Tibial artery (tissue), 4 donors: ENCODE data around the gene TPPP3.

ENCODE experiments used
- DNase-seq, 2 donors: peaks; one replicate each; pipeline ENCODE4 v3.0.0-alpha.2; 2019
- H3K27ac ChIP-seq, 2 donors: fragments of 200-600 bp; sonication (generic) in 1 of 2; 1 replicate in 1 of 2; 2 replicates in 1 of 2; pipeline ENCODE4 v1.5.1; 2018 to 2019; ENCODE audit warnings: mild to moderate bottlenecking in 1 of 2
- H3K27me3 ChIP-seq, 2 donors: fragments of 200-600 bp; sonication (generic) in 1 of 2; one replicate each; pipeline versions ENCODE4 v1.5.1 to v1.6.0; 2016 to 2019
- H3K36me3 ChIP-seq, 3 donors: fragments of 200-600 bp; sonication (generic) in 2 of 3; one replicate each; pipeline ENCODE4 v1.5.1; 2016 to 2019; ENCODE audit warnings: mild to moderate bottlenecking in 2 of 3
- H3K4me1 ChIP-seq, 4 donors: fragments of 200-600 bp; sonication (generic) in 2 of 4; 1 replicate in 3 of 4; 2 replicates in 1 of 4; pipeline ENCODE4 v1.5.1; 2016 to 2019
- H3K4me3 ChIP-seq, 2 donors: fragments of 200-600 bp; sonication (generic) in 1 of 2; 1 replicate in 1 of 2; 2 replicates in 1 of 2; pipeline ENCODE4 v1.5.1; 2018 to 2019; ENCODE audit warnings: mild to moderate bottlenecking in 2 of 2
- H3K9me3 ChIP-seq, 3 donors: fragments of 200-600 bp; sonication (generic) in 1 of 3; one replicate each; pipeline ENCODE4 v1.5.1; 2016 to 2019
- CTCF ChIP-seq, 2 experiments: fragments of 200-600 bp in 1 of 2; fragments of 450-650 bp in 1 of 2; IDR thresholded peaks; one replicate each; pipeline ENCODE4 v1.5.1; 2017 to 2019; ENCODE audit warnings: antibody characterized with exemption in 2 of 2, mild to moderate bottlenecking in 1 of 2, moderate library complexity in 1 of 2
- intact Hi-C: fragments of 100-400 bp; cut with DNase I; formaldehyde crosslinking; loops from one replicate; pipeline ENCODE4 v1.15.0; 2023; ENCODE audit warnings: low total_unique reads

Gene TPPP3

GRCh38 chr16:67393111-67393787, at the start of gene TPPP3:
Gene TPPP3, minus strand, starts transcription at chr16:67393498. Its CDS starts 2,387 bp downstream, at chr16:67391111.
- TF ChIP-seq CTCF (IDR thresholded peaks at IDR 0.05), result peak; percentile 59 to 70
- peak within 1 kb of the TSS; percentile 60 to 62 for H3K27ac ChIP-seq
- no peaks in the 10 kb centered on the region for H3K9me3 ChIP-seq
- H3K27me3 ChIP-seq, result peaks cover 0 to 78% of the 10 kb centered on the region in 2 donors
- intact Hi-C loops, result no loop called here
- H3K36me3 ChIP-seq, result no peaks in the 10 kb centered on the region
- H3K4me1 ChIP-seq, result peaks cover 0 to 63% (median 38%) of the 10 kb centered on the region in 4 donors
- peak; percentile 89 to 90 for DNase-seq
- H3K4me3 ChIP-seq, result peak within 1 kb of the TSS; percentile 32 to 48

GRCh38 chr16:67442581-67443255, 49.4 kb upstream of the TPPP3 start:
- Histone ChIP-seq H3K27me3 (no peaks in the 10 kb centered on the region), H3K4me3 (no peak overlapping the region), H3K27ac (no peak overlapping the region), H3K4me1 (peaks cover 0 to 49% (median 15%) of the 10 kb centered on the region in 4 donors), H3K9me3 (no peaks in the 10 kb centered on the region), H3K36me3 (peaks cover 14 to 65% (median 40%) of the 10 kb centered on the region in 3 donors)
- intact Hi-C loops, result no loop called here
- no peak for DNase-seq
- TF ChIP-seq CTCF (IDR thresholded peaks at IDR 0.05), result no peak

GRCh38 chr16:67441907-67442306, 48.6 kb upstream of the TPPP3 start:
- Histone ChIP-seq H3K36me3 (peaks cover 18 to 65% (median 41%) of the 10 kb centered on the region in 3 donors), H3K27ac (no peak overlapping the region), H3K9me3 (no peaks in the 10 kb centered on the region), H3K4me3 (no peak overlapping the region), H3K4me1 (peaks cover 0 to 41% (median 15%) of the 10 kb centered on the region in 4 donors), H3K27me3 (no peaks in the 10 kb centered on the region)
- no peak for TF ChIP-seq CTCF (IDR thresholded peaks at IDR 0.05)
- intact Hi-C loops, result no loop called here
- DNase-seq, result no peak

- intact Hi-C loops, result no loop called here
- H3K27me3 ChIP-seq, result no peaks in the 10 kb centered on the region
- no peak overlapping the region for H3K27ac ChIP-seq
- H3K4me3 ChIP-seq, result no peak overlapping the region
- H3K4me1 ChIP-seq, result peaks cover 0 to 35% (median 10%) of the 10 kb centered on the region in 4 donors
- peaks cover 18 to 65% (median 44%) of the 10 kb centered on the region in 3 donors for H3K36me3 ChIP-seq
- H3K9me3 ChIP-seq, result no peaks in the 10 kb centered on the region
- no peak for TF ChIP-seq CTCF (IDR thresholded peaks at IDR 0.05)
- no peak for DNase-seq
These were observed 48.0 kb upstream of the TPPP3 start for GRCh38 chr16:67441271-67441753.

GRCh38 chr16:67438824-67439393, 45.6 kb upstream of the TPPP3 start:
- TF ChIP-seq CTCF (IDR thresholded peaks at IDR 0.05), result no peak

More at GRCh38 chr16:67438824-67439393, 45.6 kb upstream of the TPPP3 start:
- no peak for DNase-seq
- intact Hi-C loops, result no loop called here
- Histone ChIP-seq H3K27ac (no peak overlapping the region), H3K36me3 (peaks cover 18 to 61% (median 42%) of the 10 kb centered on the region in 3 donors), H3K9me3 (no peaks in the 10 kb centered on the region), H3K4me3 (no peak overlapping the region), H3K4me1 (peaks cover 0 to 11% (median 5%) of the 10 kb centered on the region in 4 donors), H3K27me3 (no peaks in the 10 kb centered on the region)
